ENCODE measurements around the gene TSPAN18.

The TSPAN18 gene

DNA sequence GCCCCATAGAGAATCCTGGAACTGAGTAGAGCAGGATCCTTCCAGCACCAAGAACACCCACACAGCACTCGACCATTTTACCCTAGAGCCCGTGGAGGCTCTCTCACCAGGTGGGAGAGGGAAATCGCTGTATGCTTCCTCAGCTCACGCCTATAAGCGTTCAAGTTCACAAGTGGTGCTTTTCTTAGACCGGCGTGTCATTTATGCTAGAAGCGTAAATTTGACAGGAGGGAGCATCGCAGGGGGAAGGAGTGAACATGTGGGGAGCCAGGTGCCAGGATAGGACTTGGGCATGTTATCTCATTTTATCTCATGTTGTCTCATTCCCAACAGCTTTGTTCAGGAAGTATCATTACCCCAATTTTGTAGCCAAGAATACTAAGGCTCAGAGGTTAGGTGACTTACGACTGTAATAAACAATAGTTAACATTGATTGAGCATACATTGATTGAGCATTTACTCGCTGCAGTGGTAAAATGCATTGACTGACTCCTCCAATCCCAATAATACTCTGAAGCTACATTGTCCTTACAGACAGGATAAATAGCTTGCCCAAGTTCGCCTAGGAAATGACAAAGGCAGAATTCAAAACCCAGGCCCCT lies 243.0 kb downstream of the TSPAN18 start:
- DNase-seq = no peak

DNA sequence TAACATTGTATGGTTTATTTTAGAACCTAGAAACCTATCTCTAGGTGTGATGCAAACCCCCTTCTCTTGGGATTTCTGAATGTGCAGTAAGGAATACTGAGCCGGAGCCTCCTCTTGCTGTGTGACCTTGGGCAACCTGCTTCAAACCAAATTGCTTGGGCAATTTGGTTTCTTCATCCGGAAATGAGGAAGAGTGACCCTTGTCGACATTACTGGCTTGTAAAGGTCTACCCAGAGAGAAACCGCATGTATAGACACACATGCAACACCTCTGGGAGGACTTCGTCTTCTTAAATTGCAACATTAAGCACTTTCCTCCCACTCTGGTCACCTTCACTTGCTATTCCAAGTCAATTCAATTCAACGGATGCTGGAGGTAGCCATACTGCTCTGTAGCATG lies 243.5 kb downstream of the TSPAN18 start:
- DNase-seq = no peak

GRCh38 chr11:44971185-44971584 lies 244.4 kb downstream of the TSPAN18 start:
- no peak for DNase-seq

GRCh38 chr11:44972746-44973435 lies 246.1 kb downstream of the TSPAN18 start:
- no peak for DNase-seq

- no peak for DNase-seq
Measured at GRCh38 chr11:44973632-44974401, 247.1 kb downstream of the TSPAN18 start.

GRCh38 chr11:44974402-44975000 lies 247.7 kb downstream of the TSPAN18 start:
- no peak for DNase-seq

DNA sequence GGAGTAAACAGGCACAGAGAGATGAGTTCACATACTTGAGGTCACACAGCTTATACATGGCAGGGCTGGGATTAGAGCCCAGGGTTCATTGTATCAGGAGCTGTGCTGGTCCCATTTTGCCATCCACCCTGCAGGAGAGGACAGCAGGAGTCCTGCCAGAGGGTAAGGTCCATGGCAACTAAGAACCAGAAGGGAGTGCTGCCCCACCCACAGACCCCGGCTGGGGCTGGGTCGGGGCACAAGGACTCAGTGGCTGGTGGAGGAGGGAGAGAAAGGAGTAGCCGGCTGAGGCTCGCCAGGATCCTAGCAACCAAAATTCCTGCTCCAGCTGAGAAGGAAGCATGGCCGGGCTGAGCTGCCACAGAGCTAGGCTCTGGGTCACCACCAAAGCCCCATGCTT lies 249.8 kb downstream of the TSPAN18 start:
- no peak for DNase-seq

GRCh38 chr11:44977493-44977984 lies 250.8 kb downstream of the TSPAN18 start:
- no peak for DNase-seq

DNA sequence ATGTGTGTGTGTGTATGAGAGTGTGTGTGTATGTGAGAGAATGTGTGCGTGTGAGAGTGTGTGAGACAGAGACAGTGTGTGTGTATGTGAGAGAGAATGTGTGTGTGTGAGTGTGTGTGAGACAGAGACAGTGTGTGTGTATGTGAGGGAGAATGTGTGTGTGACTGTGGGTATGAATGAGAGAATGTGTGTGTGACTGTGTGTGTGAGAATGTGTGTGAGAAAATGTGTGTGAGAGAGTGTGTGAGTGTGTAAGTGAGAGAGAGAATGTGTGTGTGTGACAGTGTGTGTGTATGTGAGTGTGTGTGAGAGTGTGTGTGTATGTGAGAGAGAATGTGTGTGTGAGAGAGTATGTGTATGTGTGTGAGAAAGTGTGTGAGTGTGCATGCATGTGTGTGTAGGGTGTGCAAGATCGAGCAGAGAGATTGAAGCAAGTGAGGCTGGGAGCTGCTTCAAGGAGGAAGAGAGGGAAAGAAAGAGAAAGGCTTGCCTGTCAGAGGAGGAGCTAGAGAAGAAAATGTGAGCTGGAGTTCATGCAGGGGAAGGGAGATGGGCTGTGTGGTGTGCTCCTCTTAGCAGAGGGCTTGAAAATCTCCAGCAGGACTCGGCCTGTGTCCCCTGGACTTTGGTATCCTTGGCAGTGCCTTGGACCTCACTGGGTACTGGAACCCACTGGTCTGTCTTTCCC lies 251.7 kb downstream of the TSPAN18 start:
- no peak for DNase-seq

DNA sequence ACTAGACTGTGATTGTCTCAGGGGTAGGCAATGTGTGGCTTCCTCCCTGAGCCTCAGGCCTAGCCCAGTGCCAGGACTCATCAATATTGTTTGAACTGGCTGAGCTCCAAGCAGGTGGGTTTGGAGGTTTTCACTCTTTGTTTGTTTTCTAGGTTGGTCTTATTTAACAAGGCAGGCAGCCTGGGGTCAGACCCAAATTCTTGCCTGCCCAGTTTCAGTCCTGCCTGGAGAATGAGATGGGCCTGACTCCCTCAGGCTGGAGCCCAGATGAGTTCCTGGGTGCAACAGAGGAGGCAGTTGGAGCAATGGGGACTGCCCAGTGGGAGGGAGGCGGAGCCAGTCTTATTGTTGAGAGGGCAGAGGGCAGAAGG lies 252.2 kb downstream of the TSPAN18 start:
- DNase-seq = no peak

DNA sequence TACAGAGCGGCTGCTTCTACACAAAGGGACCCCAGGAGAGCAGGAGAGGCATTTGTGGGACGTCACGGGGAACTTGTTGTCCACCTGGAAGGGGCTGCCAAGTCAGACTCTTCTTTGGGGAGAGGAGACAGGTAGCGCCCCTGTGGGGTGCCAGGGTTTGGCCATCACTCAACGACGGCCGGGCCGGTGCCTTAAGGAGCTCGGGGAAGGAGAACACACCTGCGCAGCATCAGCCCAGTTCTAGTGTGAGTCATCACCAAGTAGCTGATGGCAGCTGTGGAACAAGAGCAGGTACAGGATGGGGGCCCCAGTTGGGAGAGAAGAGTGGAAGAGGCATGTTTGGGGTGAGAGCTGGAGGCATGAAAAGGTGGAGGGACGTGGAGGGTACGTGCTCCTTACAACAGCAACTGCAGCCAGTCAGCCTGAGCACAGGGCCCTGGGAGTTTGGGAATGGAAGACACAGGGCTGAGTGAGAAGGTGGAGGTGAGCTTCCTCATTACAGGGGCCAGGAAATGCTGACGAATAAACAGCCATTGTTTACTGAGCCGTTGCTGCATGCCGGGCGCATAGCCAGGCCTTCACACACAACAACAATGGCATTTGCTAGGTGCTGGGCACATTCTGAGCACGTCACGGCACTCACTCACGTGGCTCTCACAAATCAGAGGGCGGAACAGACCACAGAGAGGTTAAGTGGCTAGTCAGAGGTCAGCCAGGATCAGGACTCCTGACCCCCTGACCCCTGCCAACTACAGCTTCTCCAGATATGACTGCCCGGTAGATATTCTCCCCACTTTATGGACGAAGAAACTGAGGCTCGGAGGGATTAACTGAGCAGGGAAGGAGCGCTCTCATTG lies 253.0 kb downstream of the TSPAN18 start:
- no peak for DNase-seq

DNA sequence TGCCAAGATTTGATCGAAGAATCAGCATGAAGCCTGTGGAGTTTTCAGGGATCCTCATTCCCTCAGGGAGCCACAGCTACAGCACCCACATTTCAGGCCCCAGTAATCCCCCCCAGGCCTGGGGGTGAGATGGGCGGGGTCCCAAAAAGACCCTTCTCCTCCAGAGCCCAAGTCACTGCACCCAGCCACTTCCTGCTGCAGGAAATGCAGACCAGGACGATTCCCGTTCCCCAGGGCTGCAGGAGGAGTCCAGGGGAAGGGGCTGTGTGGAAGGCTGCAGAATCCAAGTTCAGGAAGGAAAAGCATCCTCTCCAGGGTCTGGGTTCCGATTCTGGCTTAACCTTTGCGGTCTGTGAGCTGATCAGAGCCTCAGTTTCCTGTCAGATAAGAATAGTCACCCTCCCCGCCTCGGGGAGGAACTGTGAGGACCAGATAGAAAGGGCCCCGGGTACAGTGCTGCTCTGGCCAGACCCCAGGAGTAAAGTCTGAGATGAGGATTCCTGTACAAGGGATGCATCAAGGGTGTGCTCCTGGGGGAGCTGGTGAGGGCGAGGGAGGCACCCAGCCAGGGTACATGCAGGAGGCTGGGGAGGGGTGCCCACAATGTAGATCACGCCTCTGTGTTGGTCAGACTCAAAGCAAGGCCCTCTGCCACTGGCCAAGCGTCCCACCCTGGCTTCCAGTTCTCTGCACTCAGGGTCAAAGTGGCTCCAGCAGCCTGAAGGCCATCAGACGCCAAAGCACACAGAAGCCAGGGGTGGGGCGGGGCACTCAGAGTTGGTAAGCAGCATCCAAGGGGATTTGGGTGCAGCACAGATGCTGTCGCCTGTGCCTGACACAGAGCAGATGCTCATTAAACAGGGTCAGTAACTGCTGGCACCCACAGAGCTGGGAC lies 254.0 kb downstream of the TSPAN18 start:
- DNase-seq = no peak

Measured in right forelimb (tissue), 1 donor.